C4-2B (cell line): ENCODE results near the gene BTBD1.

Experiments used
- ZFX ChIP-seq: fragments of 450-650 bp; IDR thresholded peaks from 2 replicates; pipeline ENCODE4 v1.6.1; 2017
- TF ChIP-seq, protein P1 (sequence below): fragments of 450-650 bp; conservative IDR thresholded peaks from 2 replicates; pipeline ENCODE4 v1.5.1; 2017; ENCODE audit warnings: mild to moderate bottlenecking

DNA sequence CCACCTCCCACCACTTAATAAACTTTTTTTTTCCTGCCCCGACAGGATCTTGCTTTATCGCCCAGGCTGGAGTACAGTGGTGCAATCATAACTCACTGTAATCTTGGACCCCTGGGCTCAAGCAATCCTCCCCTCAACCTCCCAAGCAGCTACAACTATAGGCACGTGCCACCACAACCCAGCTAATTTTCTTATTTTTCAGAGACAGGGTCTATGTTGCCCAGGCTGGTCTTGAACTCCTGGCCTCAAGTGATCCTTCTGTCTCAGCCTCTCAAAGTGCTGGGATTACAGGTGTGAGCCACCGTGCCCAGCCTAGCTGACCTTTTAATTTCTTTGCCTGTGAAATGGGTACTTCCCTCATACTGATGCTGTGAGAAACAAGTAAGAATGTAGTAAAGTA, 51.7 kb downstream of the BTBD1 start:
- TF ChIP-seq, protein P1, sequence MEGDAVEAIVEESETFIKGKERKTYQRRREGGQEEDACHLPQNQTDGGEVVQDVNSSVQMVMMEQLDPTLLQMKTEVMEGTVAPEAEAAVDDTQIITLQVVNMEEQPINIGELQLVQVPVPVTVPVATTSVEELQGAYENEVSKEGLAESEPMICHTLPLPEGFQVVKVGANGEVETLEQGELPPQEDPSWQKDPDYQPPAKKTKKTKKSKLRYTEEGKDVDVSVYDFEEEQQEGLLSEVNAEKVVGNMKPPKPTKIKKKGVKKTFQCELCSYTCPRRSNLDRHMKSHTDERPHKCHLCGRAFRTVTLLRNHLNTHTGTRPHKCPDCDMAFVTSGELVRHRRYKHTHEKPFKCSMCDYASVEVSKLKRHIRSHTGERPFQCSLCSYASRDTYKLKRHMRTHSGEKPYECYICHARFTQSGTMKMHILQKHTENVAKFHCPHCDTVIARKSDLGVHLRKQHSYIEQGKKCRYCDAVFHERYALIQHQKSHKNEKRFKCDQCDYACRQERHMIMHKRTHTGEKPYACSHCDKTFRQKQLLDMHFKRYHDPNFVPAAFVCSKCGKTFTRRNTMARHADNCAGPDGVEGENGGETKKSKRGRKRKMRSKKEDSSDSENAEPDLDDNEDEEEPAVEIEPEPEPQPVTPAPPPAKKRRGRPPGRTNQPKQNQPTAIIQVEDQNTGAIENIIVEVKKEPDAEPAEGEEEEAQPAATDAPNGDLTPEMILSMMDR, result no peak
- no peak for TF ChIP-seq ZFX
